MV-4-11 (cell line): ENCODE results near the gene CYB5R3.
"Not testable (repeated sequence)": the region's sequence is repeated elsewhere in the genome, so short reads cannot be mapped to it uniquely, and the experiment has no call there.

Experiments used
- DNase-seq: peaks from one replicate; lab custom pipeline; 2025; lab: John Stamatoyannopoulos, UW

The CYB5R3 gene

GRCh38 chr22:42623301-42623751 lies 25.9 kb downstream of the CYB5R3 start:
- DNase-seq, result peak; percentile 77

- DNase-seq, result no peak
Measured at GRCh38 chr22:42622061-42622710, 27.0 kb downstream of the CYB5R3 start.

- DNase-seq, result no peak
Measured at GRCh38 chr22:42621505-42622002, 27.6 kb downstream of the CYB5R3 start.

GRCh38 chr22:42620084-42620483 lies 29.1 kb downstream of the CYB5R3 start:
- no peak for DNase-seq

- DNase-seq, result no peak
Measured at GRCh38 chr22:42619261-42620063, 29.7 kb downstream of the CYB5R3 start.

- DNase-seq, result no peak
Measured at GRCh38 chr22:42617155-42617983, 31.8 kb downstream of the CYB5R3 start.

- not testable (repeated sequence) for DNase-seq
Measured at GRCh38 chr22:42615860-42616175, 33.4 kb downstream of the CYB5R3 start.

- DNase-seq, result peak; percentile 100
Measured at GRCh38 chr22:42615092-42615859, 33.9 kb downstream of the CYB5R3 start.

- peak; percentile 96 for DNase-seq
Measured at GRCh38 chr22:42614312-42615091, 34.7 kb downstream of the CYB5R3 start, which contains the start of gene POLDIP3. Gene POLDIP3 (minus strand): TSS chr22:42614883. CDS start chr22:42614857, 26 bp downstream.

- peak; percentile 77 for DNase-seq
Measured at GRCh38 chr22:42613872-42614301, 35.3 kb downstream of the CYB5R3 start.

GRCh38 chr22:42612336-42612735 lies 36.9 kb downstream of the CYB5R3 start:
- DNase-seq, result no peak

GRCh38 chr22:42611051-42611450 lies 38.1 kb downstream of the CYB5R3 start:
- DNase-seq, result no peak

- DNase-seq, result peak; percentile 20
Measured at GRCh38 chr22:42610186-42610585, 39.0 kb downstream of the CYB5R3 start.

- DNase-seq, result no peak
Measured at GRCh38 chr22:42608823-42609361, 40.3 kb downstream of the CYB5R3 start.

GRCh38 chr22:42608136-42608822 lies 40.9 kb downstream of the CYB5R3 start:
- no peak for DNase-seq

- DNase-seq, result not testable (repeated sequence)
Measured at GRCh38 chr22:42607641-42608040, 41.6 kb downstream of the CYB5R3 start.

GRCh38 chr22:42604403-42604802 lies 44.8 kb downstream of the CYB5R3 start:
- DNase-seq, result no peak

GRCh38 chr22:42603427-42603826 lies 45.8 kb downstream of the CYB5R3 start:
- DNase-seq, result no peak

- no peak for DNase-seq
Measured at GRCh38 chr22:42602470-42602869, 46.7 kb downstream of the CYB5R3 start.
